Pericardium fibroblast (primary cell): Measurements from ENCODE around the gene PRKRA. TPM values are rescaled to one million over a fixed set of nuclear protein-coding genes. Genes with fewer than 3 reads are reported as not detected.

Experiments used
- total RNA-seq: library from RNA; depleted of rRNA; stranded (reverse); fragments of >200 nt; gene quantifications from 2 replicates; pipeline ENCODE4 v1.2.3, GENCODE V29; 2015

PRKRA gene
- 35.9 and 42.6 TPM in 2 replicates for total RNA-seq

GRCh38 chr2:178450774-178451525 lies at the start of gene PRKRA, which contains the start of gene PJVK:
TSS of gene PRKRA (minus strand) at chr2:178451175. CDS start at chr2:178451030, 145 bp downstream.
TSS of gene PJVK (plus strand) at chr2:178451378. CDS start at chr2:178453410, 2,032 bp downstream.

GRCh38 chr2:178480227-178481181 lies 29.5 kb upstream of the PRKRA start, which contains the start of gene PLEKHA3:
TSS of gene PLEKHA3 (plus strand) at chr2:178480457. CDS start at chr2:178480870, 413 bp downstream.

GRCh38 chr2:178478439-178479274 lies 27.7 kb upstream of the PRKRA start, which contains the start of gene FKBP7:
TSS of gene FKBP7 (minus strand) at chr2:178478600. CDS start at chr2:178478499, 101 bp downstream.

Other genes with a start within 250 kb of the PRKRA start
- 0.12 and 1.9 TPM in 2 replicates for gene PJVK, start 203 bp upstream of the PRKRA start, total RNA-seq
- gene FKBP7, start 27.4 kb upstream of the PRKRA start, total RNA-seq: 43.9 and 61.1 TPM in 2 replicates
- gene PLEKHA3, start 29.3 kb upstream of the PRKRA start, total RNA-seq: 3.4 and 4.3 TPM in 2 replicates